Hepatocyte (in vitro differentiated cells): ENCODE results near the gene DNAH7. TPM values are rescaled to one million over a fixed set of nuclear protein-coding genes. Genes with fewer than 3 reads are reported as not detected.

Source experiments
- DNase-seq: peaks from one replicate; pipeline ENCODE4 v3.0.0-alpha.2; 2016; ENCODE audit warnings: low spot score
- H2AFZ ChIP-seq: fragments of 200-600 bp; sonication (generic); 2 replicates; pipeline ENCODE4 v1.6.0; 2016; ENCODE audit warnings: antibody characterized with exemption, mild to moderate bottlenecking
- H3K27ac ChIP-seq: fragments of 200-600 bp; sonication (generic); 2 replicates; pipeline ENCODE4 v1.5.1; 2016; ENCODE audit warnings: mild to moderate bottlenecking
- H3K27me3 ChIP-seq: fragments of 200-600 bp; sonication (generic); 2 replicates; pipeline ENCODE4 v1.6.1; 2016
- H3K36me3 ChIP-seq: fragments of 200-600 bp; sonication (generic); replicated peaks from 2 replicates; pipeline ENCODE4 v1.5.1; 2016; ENCODE audit warnings: low read depth; ENCODE audit not compliant: insufficient read depth
- H3K4me1 ChIP-seq: fragments of 200-600 bp; sonication (generic); 2 replicates; pipeline ENCODE4 v1.5.1; 2016; ENCODE audit warnings: mild to moderate bottlenecking, moderate library complexity; ENCODE audit not compliant: insufficient read depth
- H3K4me2 ChIP-seq: fragments of 200-600 bp; sonication (generic); 2 replicates; pipeline ENCODE4 v1.6.0; 2016
- H3K4me3 ChIP-seq: fragments of 200-600 bp; sonication (generic); 2 replicates; pipeline ENCODE4 v1.5.1; 2016; ENCODE audit warnings: mild to moderate bottlenecking
- H3K79me2 ChIP-seq: fragments of 200-600 bp; sonication (generic); 2 replicates; pipeline ENCODE4 v1.6.0; 2017; ENCODE audit warnings: mild to moderate bottlenecking
- H3K9me2 ChIP-seq: fragments of 200-600 bp; sonication (generic); replicated peaks from 2 replicates; pipeline ENCODE4 v1.6.0; 2017; ENCODE audit warnings: mild to moderate bottlenecking; ENCODE audit not compliant: insufficient read depth
- H3K9me3 ChIP-seq: fragments of 200-600 bp; sonication (generic); 2 replicates; pipeline ENCODE4 v1.5.1; 2016; ENCODE audit warnings: low read depth, mild to moderate bottlenecking
- H4K20me1 ChIP-seq: fragments of 200-600 bp; sonication (generic); 2 replicates; pipeline ENCODE4 v1.6.0; 2016; ENCODE audit warnings: mild to moderate bottlenecking; ENCODE audit not compliant: insufficient read depth, poor library complexity, severe bottlenecking
- EZH2 ChIP-seq: fragments of 200-600 bp; sonication (generic); IDR thresholded peaks from 2 replicates; pipeline ENCODE4 v1.6.1; 2016; ENCODE audit warnings: antibody characterized with exemption, mild to moderate bottlenecking, borderline replicate concordance
- EZH2phosphoT487 ChIP-seq: fragments of 200-600 bp; sonication (generic); IDR thresholded peaks from one replicate; pipeline ENCODE4 v1.6.1; 2018; ENCODE audit warnings: antibody characterized with exemption, mild to moderate bottlenecking, low read depth, moderate library complexity; ENCODE audit not compliant: unreplicated experiment, severe bottlenecking
- WGBS: methylation state at CpG from one replicate; pipeline ENCODE4 v1.1.6; 2016; ENCODE audit warnings: low lambda C conversion rate; ENCODE audit errors: missing lambda C conversion rate; 5-methylcytosine and 5-hydroxymethylcytosine counted together
- polyA plus RNA-seq: library from polyadenylated mRNA; unstranded; fragments of >200 nt; fragmentation: Nextera tagmentation; extraction: Ambion mirVana; gene quantifications from 2 replicates; pipeline ENCODE4 v1.2.1, GENCODE V29; 2016
- total RNA-seq: library from RNA; depleted of rRNA; stranded (reverse); fragments of >200 nt; gene quantifications from 2 replicates; pipeline ENCODE4 v1.2.3, GENCODE V29; 2014
- TF ChIP-seq, protein P1 (sequence below): fragments of 200-600 bp; sonication (generic); IDR thresholded peaks from 2 replicates; pipeline ENCODE4 v1.5.1; 2016; ENCODE audit warnings: antibody characterized with exemption, mild to moderate bottlenecking; ENCODE audit not compliant: poor library complexity

Gene DNAH7
- total and polyA plus RNA-seq, 2 experiments from 2014 or later: 0.29 to 1.2 TPM

DNA sequence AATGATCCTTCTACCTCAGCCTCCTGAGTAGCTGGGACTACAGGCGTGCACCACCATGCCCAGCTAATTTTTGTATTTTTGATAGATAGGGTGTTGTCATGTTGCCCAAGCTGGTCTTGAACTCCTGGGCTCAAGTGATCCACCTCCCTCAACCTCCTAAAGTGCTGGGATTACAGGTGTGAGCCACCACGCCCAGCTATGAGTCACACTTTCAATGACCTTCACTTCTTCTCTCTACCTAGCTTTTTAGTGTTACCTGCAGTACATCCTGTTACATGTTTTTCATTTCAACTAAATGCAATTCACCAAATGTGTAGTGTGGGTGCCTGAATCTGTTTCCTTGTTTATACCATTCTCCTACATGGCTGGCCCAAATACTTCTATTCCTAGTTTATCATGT lies 347.6 kb downstream of the DNAH7 start:
- Histone ChIP-seq H4K20me1 (no peaks in the 10 kb centered on the region), H3K4me3 (no peak overlapping the region), H3K4me2 (no peak overlapping the region), H3K9me2 (no peaks in the 10 kb centered on the region), H3K27me3 (no peaks in the 10 kb centered on the region), H3K79me2 (no peaks in the 10 kb centered on the region), H3K9me3 (no peaks in the 10 kb centered on the region), H3K36me3 (no peaks in the 10 kb centered on the region), H3K27ac (no peak overlapping the region), H2AFZ (no peak overlapping the region), H3K4me1 (no peaks in the 10 kb centered on the region)
- WGBS: 97% methylated on average over 2 of the region's 2 CpGs
- DNase-seq: no peak
- TF ChIP-seq, protein P1, sequence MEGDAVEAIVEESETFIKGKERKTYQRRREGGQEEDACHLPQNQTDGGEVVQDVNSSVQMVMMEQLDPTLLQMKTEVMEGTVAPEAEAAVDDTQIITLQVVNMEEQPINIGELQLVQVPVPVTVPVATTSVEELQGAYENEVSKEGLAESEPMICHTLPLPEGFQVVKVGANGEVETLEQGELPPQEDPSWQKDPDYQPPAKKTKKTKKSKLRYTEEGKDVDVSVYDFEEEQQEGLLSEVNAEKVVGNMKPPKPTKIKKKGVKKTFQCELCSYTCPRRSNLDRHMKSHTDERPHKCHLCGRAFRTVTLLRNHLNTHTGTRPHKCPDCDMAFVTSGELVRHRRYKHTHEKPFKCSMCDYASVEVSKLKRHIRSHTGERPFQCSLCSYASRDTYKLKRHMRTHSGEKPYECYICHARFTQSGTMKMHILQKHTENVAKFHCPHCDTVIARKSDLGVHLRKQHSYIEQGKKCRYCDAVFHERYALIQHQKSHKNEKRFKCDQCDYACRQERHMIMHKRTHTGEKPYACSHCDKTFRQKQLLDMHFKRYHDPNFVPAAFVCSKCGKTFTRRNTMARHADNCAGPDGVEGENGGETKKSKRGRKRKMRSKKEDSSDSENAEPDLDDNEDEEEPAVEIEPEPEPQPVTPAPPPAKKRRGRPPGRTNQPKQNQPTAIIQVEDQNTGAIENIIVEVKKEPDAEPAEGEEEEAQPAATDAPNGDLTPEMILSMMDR: no peak
- TF ChIP-seq EZH2phosphoT487 (no peak), EZH2 (no peak)

DNA sequence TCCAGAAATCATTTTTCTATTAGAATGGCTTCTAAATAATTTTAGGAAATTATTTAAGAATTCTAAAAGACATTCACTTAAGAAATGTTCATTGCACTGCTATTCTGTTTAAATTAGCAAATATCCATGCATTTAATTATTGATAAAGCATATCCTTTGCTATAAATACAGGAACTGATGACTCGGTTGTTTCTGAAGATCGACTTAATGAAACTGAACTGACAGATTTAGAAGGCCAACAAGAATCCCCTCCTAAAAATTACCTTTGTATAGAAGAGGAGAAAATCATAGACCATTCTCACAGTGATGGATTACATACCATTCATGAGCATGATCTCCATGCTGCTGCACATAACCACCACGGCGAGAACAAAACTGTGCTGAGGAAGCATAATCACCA lies 352.2 kb downstream of the DNAH7 start:
- Histone ChIP-seq H3K9me2 (no peaks in the 10 kb centered on the region), H3K79me2 (no peaks in the 10 kb centered on the region), H3K4me2 (no peak overlapping the region), H3K36me3 (no peaks in the 10 kb centered on the region), H3K27me3 (no peaks in the 10 kb centered on the region), H3K27ac (no peak overlapping the region), H3K4me3 (no peak overlapping the region), H4K20me1 (no peaks in the 10 kb centered on the region), H2AFZ (no peak overlapping the region), H3K9me3 (no peaks in the 10 kb centered on the region), H3K4me1 (no peaks in the 10 kb centered on the region)
- 97% methylated on average over 4 of the region's 4 CpGs for WGBS
- TF ChIP-seq EZH2phosphoT487: no peak
- TF ChIP-seq, protein P1: no peak
- TF ChIP-seq EZH2: no peak
- DNase-seq: no peak

DNA sequence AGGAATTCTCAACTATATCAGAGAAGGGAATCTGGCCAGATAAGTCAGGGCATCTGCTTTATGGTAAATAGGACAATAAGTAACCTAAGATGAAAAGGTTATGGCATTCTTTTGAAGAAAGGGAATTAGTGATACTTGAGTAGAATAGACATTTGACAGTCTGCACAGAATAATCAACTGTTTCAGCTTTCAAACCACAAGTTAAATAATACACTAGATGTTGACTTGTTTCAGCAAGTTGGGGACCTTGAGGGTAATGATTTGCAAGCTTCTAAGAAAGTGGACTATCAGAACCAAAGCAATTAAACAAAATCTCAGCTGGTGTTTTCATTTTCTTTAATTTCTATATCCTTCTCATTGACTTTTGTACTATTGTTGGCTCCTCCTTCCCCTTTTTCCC lies 357.2 kb downstream of the DNAH7 start:
- Histone ChIP-seq H3K9me2 (no peaks in the 10 kb centered on the region), H3K4me1 (no peaks in the 10 kb centered on the region), H4K20me1 (no peaks in the 10 kb centered on the region), H3K4me2 (no peak overlapping the region), H2AFZ (no peak overlapping the region), H3K79me2 (peaks cover 2% of the 10 kb centered on the region), H3K27ac (no peak overlapping the region), H3K36me3 (no peaks in the 10 kb centered on the region), H3K4me3 (no peak overlapping the region), H3K9me3 (no peaks in the 10 kb centered on the region), H3K27me3 (no peaks in the 10 kb centered on the region)
- TF ChIP-seq, protein P1: no peak
- TF ChIP-seq EZH2: no peak
- TF ChIP-seq EZH2phosphoT487: no peak
- DNase-seq: no peak
